ENCODE measurements around the gene PLCXD3.

DNA sequence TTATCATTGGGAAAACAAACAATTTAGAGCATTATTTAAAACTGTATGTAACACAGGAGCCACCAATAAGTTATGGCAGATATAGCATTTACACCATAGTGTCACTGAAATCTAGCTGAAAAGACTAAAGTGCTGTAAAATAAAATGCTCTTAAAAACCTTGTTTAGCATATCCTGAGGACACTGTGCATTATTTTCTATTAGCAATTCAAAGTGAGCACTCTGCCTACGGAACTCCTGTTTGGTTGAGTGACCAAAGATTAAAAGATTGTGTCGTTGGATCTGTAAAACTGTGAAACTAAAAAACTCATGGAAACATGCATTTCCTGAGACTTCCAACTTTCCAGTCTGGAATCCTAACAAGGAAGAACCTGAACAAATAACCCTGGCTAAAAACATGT, 201.1 kb downstream of the PLCXD3 start:
- TF ChIP-seq EZH2 (IDR thresholded peaks at IDR 0.05; ENCODE audit: insufficient read depth, poor library complexity, severe bottlenecking) (no peak), EZH2phosphoT487 (IDR thresholded peaks at IDR 0.05; ENCODE audit: insufficient read depth, low read depth) (no peak)

All from GM23248 (cell line).